EL (cell line): ENCODE data around the gene TENM4.
A peak's percentile ranks its signal among the peaks of the same experiment; 100 is the strongest.

Source experiments
- DNase-seq: peaks from one replicate; pipeline ENCODE4 v3.0.0-alpha.2; 2016

The TENM4 gene

GRCh38 chr11:79045018-79045799 is 395.6 kb downstream of the TENM4 start:
- no peak for DNase-seq

GRCh38 chr11:79044201-79044600 is 396.6 kb downstream of the TENM4 start:
- no peak for DNase-seq

GRCh38 chr11:79043726-79044125 is 397.1 kb downstream of the TENM4 start:
- no peak for DNase-seq

- DNase-seq, result no peak
Measured at GRCh38 chr11:79042824-79043223, 398.0 kb downstream of the TENM4 start.

GRCh38 chr11:79040348-79040747 is 400.5 kb downstream of the TENM4 start:
- no peak for DNase-seq

GRCh38 chr11:79039122-79039521 is 401.7 kb downstream of the TENM4 start:
- DNase-seq, result no peak

- DNase-seq, result no peak
Measured at GRCh38 chr11:79035881-79036280, 404.9 kb downstream of the TENM4 start.

GRCh38 chr11:79033833-79034232 is 407.0 kb downstream of the TENM4 start:
- DNase-seq, result no peak

GRCh38 chr11:79030448-79030847 is 410.4 kb downstream of the TENM4 start:
- no peak for DNase-seq

- DNase-seq, result no peak
Measured at GRCh38 chr11:79028225-79028624, 412.6 kb downstream of the TENM4 start.

GRCh38 chr11:79026803-79027445 is 413.9 kb downstream of the TENM4 start:
- no peak for DNase-seq

GRCh38 chr11:79025622-79026021 is 415.2 kb downstream of the TENM4 start:
- DNase-seq, result no peak

GRCh38 chr11:79025097-79025496 is 415.7 kb downstream of the TENM4 start:
- DNase-seq, result no peak

- DNase-seq, result no peak
Measured at GRCh38 chr11:79022265-79022664, 418.6 kb downstream of the TENM4 start.

GRCh38 chr11:79021601-79022000 is 419.2 kb downstream of the TENM4 start:
- no peak for DNase-seq

- DNase-seq, result no peak
Measured at GRCh38 chr11:79019975-79020374, 420.9 kb downstream of the TENM4 start.

- DNase-seq, result no peak
Measured at GRCh38 chr11:79019277-79019676, 421.6 kb downstream of the TENM4 start.

- DNase-seq, result peak; percentile 32
Measured at GRCh38 chr11:79018371-79018849, 422.4 kb downstream of the TENM4 start.

- DNase-seq, result no peak
Measured at GRCh38 chr11:79017811-79018210, 423.0 kb downstream of the TENM4 start.

- peak; percentile 8 for DNase-seq
Measured at GRCh38 chr11:79013509-79013908, 427.3 kb downstream of the TENM4 start.

- no peak for DNase-seq
Measured at GRCh38 chr11:79011357-79011756, 429.5 kb downstream of the TENM4 start.

GRCh38 chr11:79007771-79008402 is 432.9 kb downstream of the TENM4 start:
- DNase-seq, result no peak

GRCh38 chr11:79006854-79007253 is 434.0 kb downstream of the TENM4 start:
- no peak for DNase-seq

- DNase-seq, result no peak
Measured at GRCh38 chr11:78996007-78996406, 444.8 kb downstream of the TENM4 start.
